GM21390 (cell line): Measurements from ENCODE around the gene NUCB1.
A peak's percentile ranks its signal among the peaks of the same experiment; 100 is the strongest.

Source experiments
- ATAC-seq: cut with Tn5 transposase; IDR thresholded peaks from one replicate; pipeline ENCODE4 v1.9.1; 2021; ENCODE audit not compliant: unreplicated experiment

The NUCB1 gene

DNA sequence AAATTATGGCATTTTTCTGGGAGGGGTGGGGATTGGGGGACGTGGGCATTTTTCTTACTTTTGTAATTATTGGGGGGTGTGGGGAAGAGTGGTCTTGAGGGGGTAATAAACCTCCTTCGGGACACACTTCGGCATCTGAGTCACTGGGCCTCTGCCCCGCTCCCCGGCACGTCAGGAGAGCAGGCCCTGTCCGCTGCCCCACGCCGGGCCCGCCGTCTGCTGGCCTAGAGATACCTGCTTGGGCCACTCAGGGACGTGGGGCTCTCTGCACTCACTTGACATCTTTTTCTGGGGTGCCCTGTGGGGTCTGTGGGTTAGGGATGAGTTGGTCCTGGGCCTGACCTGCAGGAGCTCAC, 61.5 kb downstream of the NUCB1 start:
- no peak for ATAC-seq

DNA sequence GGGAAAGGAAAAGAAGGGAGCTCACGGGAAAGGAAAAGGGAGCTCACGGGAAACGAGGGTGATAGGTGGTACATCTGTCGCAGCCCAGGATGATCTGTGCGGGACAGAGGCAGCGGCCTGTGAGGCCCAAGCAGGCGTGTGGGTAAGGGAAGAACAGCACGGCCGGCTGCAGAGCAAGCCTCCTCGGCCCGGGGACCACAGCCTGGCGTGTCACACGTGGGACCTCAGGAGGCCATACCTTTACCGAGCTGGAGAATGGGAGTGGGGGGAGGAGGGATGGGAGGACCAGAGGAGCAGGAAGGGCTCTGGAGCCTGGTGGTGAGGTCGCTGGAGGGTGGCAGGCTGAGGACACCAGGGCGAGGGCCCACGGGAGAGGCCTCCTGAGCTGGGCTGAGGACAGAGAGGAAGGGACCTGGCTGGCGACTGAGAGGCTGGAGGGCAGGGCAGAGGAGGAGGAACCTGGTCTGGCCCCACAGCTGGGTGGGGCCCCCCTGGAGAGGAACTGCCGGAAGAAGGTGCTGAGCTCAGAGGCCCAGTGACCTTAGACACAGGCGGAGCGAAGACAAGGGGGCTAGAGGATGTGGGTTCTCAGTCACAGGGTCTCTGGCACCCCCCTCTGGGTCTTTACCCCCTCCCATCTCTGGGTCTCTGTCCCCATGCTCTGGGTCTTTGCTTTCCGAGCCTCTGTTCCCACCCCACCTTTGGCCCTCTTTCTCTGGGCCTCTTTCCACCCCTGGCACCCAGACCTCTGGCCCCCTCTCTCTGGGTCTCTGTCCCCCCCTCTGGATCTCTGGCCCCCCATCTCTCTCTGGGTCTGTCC, 62.1 kb downstream of the NUCB1 start:
- no peak for ATAC-seq

DNA sequence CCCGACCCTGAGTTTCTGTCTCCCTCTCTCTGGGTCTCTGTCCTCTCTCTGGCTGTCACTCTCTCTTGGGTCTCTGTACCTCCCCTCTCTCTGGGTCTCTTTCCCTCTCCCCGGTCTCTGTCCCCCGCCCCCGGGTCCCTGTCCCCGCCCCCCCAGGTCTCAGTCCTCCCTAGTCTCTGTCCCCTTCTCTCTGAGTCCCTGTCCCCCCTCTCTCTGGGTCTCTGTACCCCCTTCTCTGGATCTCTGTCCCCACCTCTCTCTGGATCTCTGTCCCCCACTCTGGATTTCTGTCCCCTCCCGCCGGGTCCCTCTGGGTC, 62.7 kb downstream of the NUCB1 start:
- no peak for ATAC-seq

DNA sequence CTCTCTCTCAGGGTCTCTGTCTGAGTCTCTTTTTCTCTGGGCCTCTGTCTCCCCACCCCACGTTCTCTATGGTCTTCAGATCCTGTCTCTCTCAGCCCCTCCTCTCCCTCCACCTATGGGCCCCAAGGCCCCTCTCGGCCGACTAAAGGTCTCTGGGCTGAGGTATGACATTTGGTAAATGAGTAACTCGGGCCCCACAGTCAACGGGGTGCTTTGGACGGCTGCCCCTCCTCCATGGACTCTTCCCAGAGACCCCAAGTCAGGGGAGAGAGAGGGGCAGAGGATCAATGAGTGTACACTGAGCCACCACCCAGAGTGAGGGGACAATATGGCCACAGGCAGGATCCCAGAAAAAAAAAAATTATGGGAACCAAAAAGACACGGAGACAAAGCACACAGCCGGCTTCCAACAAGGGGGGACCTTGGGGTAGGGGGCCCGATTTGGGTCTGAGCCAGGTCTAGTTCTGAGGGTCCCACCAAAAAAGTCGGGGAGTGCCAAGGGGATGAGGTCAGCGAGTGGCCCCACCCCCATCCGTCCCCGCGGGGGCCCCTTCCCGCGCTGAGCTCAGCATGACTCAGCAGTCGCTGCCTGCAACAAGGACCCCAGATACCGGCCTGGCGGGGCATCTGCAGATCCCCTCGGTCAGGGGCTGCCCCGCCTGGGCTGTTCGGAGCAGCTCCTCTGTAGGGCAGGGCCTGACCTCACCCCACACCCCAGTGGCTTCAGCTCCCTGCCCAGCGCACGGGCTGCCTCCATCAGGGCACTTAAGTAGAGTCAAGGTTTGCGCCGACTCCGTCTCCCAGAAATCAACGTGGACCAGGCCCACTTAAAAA, 63.5 kb downstream of the NUCB1 start:
- no peak for ATAC-seq

DNA sequence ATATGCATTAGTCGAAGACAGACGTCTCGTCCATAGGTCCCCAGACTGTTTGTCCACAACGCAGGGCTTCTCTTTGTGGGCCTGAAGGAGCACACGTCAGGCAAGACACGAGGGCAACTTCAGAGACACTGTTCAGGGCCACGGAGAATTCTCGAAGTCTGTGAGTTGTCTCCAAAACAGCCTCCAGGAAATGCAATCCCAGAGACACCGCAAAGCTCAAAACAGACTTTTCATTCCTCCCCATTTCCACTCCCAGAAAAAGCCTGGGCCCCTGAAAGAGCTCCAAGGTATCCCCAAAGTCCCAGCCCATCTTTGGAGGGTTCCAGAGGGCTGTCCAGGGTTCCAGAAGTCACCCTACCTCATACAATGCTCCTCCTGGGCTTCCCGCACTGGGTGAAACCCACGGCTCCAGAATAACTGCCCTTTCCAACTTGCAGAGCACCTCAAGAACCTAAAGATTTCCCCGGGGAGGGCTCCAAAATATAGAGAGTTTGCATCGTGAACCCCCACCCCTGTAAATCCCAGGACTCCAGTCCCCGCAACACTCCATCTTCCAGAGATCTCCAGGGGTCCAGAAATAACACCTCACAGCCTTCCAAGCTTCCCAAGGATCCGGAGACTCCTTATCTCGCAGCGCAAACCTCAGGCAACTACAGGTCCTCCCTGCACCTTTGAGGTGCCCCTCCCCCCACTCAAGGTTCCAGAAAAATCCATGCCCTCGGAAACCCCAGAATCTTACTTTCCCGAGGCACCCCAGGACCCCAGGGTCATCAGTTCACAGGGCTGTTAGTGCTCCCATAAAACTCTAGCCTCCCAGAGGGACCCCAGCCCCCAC, 64.3 kb downstream of the NUCB1 start:
- ATAC-seq: no peak

DNA sequence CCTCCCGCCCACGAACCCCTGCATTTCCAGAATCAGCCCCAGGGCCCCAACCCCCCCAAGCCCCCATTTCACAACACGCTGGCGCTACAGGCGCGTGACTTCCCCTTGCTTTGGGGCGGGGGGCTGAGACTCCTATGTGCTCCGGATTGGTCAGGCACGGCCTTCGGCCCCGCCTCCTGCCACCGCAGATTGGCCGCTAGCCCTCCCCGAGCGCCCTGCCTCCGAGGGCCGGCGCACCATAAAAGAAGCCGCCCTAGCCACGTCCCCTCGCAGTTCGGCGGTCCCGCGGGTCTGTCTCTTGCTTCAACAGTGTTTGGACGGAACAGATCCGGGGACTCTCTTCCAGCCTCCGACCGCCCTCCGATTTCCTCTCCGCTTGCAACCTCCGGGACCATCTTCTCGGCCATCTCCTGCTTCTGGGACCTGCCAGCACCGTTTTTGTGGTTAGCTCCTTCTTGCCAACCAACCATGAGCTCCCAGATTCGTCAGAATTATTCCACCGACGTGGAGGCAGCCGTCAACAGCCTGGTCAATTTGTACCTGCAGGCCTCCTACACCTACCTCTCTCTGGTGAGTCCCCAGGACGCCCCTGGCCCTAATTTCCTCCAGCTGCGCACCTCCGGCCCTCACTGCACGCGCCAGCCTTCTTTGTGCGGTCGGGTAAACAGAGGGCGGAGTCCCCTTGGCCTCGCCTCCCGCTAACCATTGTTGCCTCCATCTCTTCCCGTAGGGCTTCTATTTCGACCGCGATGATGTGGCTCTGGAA, 65.1 kb downstream of the NUCB1 start, which contains the start of gene FTL:
FTL (plus strand) TSS at position 270 of the 766 bp plus-strand sequence; CDS start at position 469, 199 bp downstream.
- ATAC-seq: peak; percentile 50

DNA sequence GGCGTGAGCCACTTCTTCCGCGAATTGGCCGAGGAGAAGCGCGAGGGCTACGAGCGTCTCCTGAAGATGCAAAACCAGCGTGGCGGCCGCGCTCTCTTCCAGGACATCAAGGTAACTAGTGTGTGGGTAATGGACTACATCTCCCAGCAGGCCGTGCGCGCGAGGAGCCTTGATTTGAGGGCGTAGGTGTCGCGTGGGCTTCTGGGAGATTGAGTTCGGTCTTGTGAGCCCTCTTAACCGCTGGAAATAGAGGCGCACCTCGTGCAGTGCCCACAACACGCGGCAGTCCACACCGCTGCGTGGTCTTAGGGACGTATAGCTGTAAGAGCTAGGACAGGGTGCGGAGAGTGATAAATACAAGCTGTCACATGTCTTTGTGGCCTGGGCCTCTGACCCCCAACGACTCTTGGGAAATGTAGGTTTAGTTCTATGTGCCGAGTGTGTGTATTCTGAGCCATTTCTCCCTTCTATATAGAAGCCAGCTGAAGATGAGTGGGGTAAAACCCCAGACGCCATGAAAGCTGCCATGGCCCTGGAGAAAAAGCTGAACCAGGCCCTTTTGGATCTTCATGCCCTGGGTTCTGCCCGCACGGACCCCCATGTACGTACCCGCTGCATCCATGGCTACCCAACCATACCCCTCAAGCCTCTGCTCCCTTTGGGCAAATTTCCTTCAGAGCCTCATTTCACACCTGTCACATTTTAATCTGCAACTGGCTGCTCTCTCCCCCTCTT, 65.9 kb downstream of the NUCB1 start:
- ATAC-seq: peak; percentile 30

DNA sequence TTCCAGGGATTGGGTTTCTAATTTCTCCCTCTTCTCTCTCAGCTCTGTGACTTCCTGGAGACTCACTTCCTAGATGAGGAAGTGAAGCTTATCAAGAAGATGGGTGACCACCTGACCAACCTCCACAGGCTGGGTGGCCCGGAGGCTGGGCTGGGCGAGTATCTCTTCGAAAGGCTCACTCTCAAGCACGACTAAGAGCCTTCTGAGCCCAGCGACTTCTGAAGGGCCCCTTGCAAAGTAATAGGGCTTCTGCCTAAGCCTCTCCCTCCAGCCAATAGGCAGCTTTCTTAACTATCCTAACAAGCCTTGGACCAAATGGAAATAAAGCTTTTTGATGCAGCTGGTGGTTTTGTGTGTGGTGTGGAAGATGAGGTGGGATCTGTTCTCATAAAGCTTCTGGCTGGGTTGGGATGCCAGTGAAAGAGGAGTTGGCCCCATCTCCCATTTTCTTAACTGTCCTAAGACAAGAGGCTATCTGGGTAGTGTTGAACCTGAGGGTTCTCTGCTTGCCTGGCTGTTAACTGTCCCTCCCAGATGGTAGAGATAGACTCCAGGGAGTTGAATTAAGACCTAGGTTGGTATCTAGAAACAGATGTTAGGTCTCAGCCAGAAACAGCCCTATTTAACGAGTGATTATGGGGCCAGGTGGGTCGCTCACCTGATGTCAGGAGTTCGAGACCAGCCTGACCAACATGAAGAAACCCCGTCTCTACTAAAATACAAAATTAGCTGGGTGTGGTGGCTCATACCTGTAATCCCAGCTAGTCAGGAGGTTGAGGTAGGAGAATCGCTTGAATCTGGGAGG, 66.6 kb downstream of the NUCB1 start:
- ATAC-seq: no peak

DNA sequence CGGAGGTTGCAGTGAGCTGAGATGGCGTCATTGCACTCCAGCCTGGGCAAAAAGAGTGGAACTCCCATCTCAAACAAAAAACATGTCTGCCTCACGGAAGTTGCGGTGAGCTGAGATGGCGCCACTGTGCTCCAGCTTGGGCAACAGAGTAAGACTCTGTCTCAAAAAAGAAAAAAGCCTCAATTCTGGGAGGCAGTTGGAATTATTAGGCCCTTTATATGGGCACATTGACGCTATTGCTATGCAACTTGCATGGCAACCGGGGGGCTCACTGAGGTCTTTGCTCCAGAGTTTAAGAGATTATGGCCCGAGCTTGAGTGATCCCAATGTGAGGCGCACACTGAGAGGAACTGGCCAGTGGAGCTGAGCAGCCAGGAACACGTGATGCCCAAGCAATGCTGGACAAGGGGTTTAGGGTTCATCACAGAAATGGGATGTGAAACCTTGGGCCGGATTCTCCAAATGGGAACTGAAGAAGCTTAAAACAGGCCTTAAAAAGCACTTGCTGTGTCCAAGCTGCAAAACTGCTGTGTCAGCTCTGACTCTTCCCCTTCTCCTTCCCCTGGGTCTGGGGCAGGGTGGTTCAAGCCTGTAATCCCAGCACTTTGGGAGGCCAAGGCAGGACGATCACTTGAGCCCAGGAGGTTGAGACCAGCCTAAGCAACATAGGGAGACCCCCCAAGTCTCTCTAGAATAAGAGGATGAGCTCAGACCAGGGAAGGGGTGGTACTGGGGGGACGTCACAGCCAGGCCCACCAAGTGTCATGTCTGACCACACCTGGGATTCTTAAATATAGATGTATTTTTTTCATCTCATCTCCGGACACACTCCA, 67.5 kb downstream of the NUCB1 start:
- ATAC-seq: no peak

DNA sequence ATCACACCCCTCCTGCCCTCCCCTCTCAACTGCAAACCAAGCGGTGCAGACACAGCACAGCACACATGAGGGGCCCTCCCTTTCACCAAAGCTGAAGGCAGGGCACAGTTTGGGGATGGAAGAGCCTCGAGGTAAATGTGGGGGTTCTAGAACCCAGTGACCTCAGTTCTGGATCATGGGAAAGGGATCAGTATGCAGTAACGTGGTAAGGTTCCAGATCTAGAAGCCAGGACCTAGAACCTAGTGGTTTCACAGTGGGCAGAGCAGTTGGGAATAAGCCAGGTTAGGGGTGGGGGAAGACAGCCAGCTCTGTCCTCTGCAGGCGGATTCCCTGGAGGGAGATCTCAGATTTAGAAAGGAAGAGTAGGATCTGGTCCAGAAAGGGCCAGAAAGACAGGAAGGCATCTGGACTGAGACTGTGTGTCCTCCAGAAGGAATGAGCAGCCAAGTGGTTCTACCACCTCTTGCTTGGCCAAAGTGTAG, 68.1 kb downstream of the NUCB1 start:
- ATAC-seq: no peak

DNA sequence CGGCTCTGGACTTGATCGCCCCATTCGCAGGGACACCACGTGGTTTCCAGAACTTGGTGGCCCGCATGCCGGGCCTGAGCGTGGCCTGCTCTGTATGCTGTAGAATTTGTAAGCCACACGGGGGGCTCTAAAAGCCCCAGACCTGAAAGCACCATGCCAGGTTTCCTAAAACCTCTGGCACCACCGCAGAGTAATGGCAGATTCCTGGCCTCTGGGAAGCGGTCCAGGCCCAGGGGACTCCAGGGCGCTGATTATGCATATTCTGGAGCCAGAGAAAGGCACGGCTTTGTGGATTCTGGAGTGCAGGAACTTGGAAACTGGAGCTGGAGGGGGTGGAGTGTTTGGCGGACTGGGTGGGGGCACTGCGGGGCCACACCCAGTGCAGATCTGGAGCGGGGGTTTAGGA, 68.7 kb downstream of the NUCB1 start:
- ATAC-seq: no peak

DNA sequence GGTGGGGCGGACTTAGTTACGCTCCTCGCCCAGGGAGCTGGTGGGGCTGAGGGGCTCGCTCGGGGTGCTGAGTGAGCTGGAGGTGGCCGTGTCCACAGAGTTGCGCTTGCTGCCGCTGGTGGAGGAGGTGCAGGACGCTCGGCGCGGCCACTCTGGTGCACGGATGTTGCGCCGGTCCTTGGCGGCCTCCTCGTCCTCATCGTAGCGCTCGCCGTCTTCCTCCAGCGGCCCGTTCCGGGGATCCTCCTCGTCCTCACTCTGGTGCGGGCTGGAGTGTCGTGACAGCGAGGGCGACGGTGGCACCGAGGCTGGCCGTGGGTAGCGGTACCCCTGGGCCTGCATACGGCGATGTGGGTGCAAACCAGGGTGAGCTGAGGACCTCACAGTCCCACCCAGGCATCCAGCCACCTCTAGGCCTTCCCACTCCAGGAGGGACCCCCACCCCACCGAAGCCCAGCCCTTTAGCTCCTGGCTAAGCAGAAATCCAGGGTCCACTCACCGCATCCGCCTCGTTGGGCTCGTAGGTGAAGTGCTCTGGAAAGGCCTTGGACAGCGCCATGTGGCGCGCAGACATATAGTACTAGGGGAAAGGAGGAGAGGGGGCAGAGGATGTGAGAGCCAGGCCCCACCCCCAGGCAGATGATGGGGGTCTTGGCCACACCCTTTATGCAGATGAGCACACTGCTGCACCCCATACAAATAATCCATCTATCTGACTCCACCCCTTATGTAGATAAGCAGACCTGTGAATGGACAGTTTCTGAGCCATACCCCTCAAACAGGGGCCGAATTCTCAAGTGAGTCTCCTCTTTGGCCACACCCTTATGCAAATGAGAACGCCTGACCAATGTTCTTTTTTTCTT, 69.4 kb downstream of the NUCB1 start:
- ATAC-seq: no peak

DNA sequence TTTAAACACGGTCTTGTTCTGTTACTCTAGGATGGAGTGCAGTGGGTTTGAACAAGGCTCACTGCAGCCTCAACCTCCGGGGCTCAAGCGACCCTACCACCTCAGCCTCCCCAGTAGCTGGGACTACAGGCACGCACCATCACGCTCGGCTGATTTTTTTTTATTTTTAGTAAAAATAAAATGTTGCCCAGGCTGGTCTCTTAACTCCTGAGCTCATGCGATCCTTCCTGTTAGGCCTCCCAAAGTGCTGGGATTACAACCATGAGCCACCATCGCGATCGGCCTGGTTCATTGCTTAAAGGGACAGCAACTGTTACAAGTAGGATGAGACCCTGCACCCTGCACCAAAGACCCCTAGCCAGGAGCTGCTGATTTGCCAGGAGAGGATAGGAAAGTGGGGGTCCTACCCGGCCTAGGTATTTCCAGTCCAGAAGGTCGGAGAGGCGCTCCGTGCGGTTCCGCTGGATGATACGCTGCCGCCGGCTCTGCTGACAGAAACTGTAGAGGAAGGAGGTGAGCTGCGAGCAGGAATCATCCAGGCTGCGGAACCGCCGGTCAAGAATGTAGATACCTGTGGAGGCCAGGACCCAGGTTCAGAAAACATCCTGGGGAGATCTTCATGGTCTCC, 70.1 kb downstream of the NUCB1 start:
- no peak for ATAC-seq

DNA sequence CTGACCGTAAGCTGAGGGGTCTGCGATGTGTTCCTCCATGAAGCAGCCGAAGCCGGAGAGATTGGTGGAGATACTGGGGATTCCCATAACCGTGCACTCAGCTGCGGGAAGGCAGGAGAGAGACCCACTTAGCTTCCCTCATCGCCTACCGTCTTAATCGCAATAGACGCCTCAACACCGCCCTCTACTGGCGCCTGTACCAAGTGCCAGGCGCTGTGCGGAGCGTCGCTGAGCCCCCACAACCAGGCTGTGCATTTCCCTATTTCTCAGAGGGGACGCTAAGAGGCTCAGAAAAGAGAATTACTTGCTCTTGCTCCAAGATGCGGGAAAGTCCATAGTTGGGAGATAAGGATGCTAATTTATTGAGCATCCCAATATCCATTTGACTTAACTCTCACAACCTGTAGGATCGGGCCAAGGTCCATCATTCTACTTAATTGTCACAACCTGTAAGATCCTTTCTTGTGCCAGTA, 70.8 kb downstream of the NUCB1 start:
- no peak for ATAC-seq
